H9 (cell line): ENCODE results near the gene KCNG2. TPM values are rescaled to one million over a fixed set of nuclear protein-coding genes. Genes with fewer than 3 reads are reported as not detected.
A peak's percentile ranks its signal among the peaks of the same experiment; 100 is the strongest.

Experiments
- DNase-seq: peaks from one replicate; pipeline ENCODE4 v3.0.0-alpha.2; 2017
- H2AFZ ChIP-seq: one replicate; pipeline ENCODE4 v1.6.1; 2013; ENCODE audit warnings: mild to moderate bottlenecking, low read length, control low read depth, moderate library complexity
- H2AK5ac ChIP-seq: 2 replicates; pipeline ENCODE4 v1.6.1; 2013; ENCODE audit warnings: low read length, control low read depth, mixed read lengths; ENCODE audit not compliant: insufficient read length
- H2BK120ac ChIP-seq: one replicate; pipeline ENCODE4 v1.6.1; 2013; ENCODE audit warnings: low read depth, mild to moderate bottlenecking, low read length, control low read depth, inconsistent platforms; ENCODE audit not compliant: poor library complexity, severe bottlenecking
- H2BK12ac ChIP-seq: 2 replicates; pipeline ENCODE4 v1.6.1; 2013; ENCODE audit warnings: low read length, control low read depth, mixed read lengths, low read depth; ENCODE audit not compliant: insufficient read length
- H2BK15ac ChIP-seq: 2 replicates; pipeline ENCODE4 v1.6.1; 2013; ENCODE audit warnings: low read depth, low read length, control low read depth
- H2BK20ac ChIP-seq: one replicate; pipeline ENCODE4 v1.6.1; 2013; ENCODE audit warnings: low read depth, mild to moderate bottlenecking, low read length, control low read depth, inconsistent platforms; ENCODE audit not compliant: poor library complexity, severe bottlenecking
- H2BK5ac ChIP-seq: 2 replicates; pipeline ENCODE4 v1.6.1; 2013; ENCODE audit warnings: low read length, control low read depth, mixed read lengths; ENCODE audit not compliant: insufficient read length
- H3K14ac ChIP-seq: 2 replicates; pipeline ENCODE4 v1.6.1; 2013; ENCODE audit warnings: low read length, control low read depth; ENCODE audit not compliant: insufficient read depth
- H3K18ac ChIP-seq: 2 replicates; pipeline ENCODE4 v1.6.1; 2013; ENCODE audit warnings: low read depth, mild to moderate bottlenecking, mixed read lengths, low read length, control low read depth; ENCODE audit not compliant: insufficient read length
- H3K23ac ChIP-seq: 2 replicates; pipeline ENCODE4 v1.6.1; 2013; ENCODE audit warnings: low read length, control low read depth, mixed read lengths, low read depth; ENCODE audit not compliant: insufficient read length
- H3K23me2 ChIP-seq: 2 replicates; pipeline ENCODE4 v1.6.1; 2013; ENCODE audit warnings: low read depth, mild to moderate bottlenecking, mixed read lengths, low read length, control low read depth; ENCODE audit not compliant: insufficient read length, poor library complexity, severe bottlenecking
- H3K27ac ChIP-seq: 2 replicates; pipeline ENCODE4 v1.5.1; 2013; ENCODE audit warnings: low read length, control low read depth, mixed read lengths, low read depth; ENCODE audit not compliant: insufficient read length
- H3K27me3 ChIP-seq: 2 replicates; pipeline ENCODE4 v1.6.1; 2013; ENCODE audit warnings: low read length, control low read depth, inconsistent platforms; ENCODE audit not compliant: insufficient read depth
- H3K4ac ChIP-seq: 2 replicates; pipeline ENCODE4 v1.6.1; 2013; ENCODE audit warnings: low read depth, mild to moderate bottlenecking, control low read depth, inconsistent platforms, low read length, moderate library complexity
- H3K4me1 ChIP-seq: 2 replicates; pipeline ENCODE4 v1.6.1; 2013; ENCODE audit warnings: low read length, control low read depth, inconsistent platforms; ENCODE audit not compliant: insufficient read depth
- H3K4me2 ChIP-seq: 2 replicates; pipeline ENCODE4 v1.6.1; 2013; ENCODE audit warnings: low read length, control low read depth, mixed read lengths; ENCODE audit not compliant: insufficient read length, insufficient read depth
- H3K56ac ChIP-seq: 2 replicates; pipeline ENCODE4 v1.6.1; 2013; ENCODE audit warnings: low read depth, mild to moderate bottlenecking, mixed read lengths, low read length, control low read depth; ENCODE audit not compliant: insufficient read length
- H3K79me1 ChIP-seq: 2 replicates; pipeline ENCODE4 v1.6.1; 2013; ENCODE audit warnings: low read depth, mild to moderate bottlenecking, moderate library complexity, low read length, control low read depth, inconsistent platforms; ENCODE audit not compliant: insufficient read depth, poor library complexity, severe bottlenecking
- H3K79me2 ChIP-seq: 2 replicates; pipeline ENCODE4 v1.6.1; 2013; ENCODE audit warnings: low read length, control low read depth, inconsistent platforms; ENCODE audit not compliant: insufficient read depth
- H3K9ac ChIP-seq: 2 replicates; pipeline ENCODE4 v1.6.1; 2013; ENCODE audit warnings: low read length, control low read depth, mixed read lengths; ENCODE audit not compliant: insufficient read length; ENCODE audit errors: extremely low read depth
- H3K9me3 ChIP-seq: one replicate; pipeline ENCODE4 v1.6.1; 2013; ENCODE audit warnings: low read depth, low read length, inconsistent platforms; ENCODE audit not compliant: control insufficient read depth
- H3T11ph ChIP-seq: one replicate; pipeline ENCODE4 v1.6.1; 2013; ENCODE audit warnings: mild to moderate bottlenecking, low read length, control low read depth, inconsistent platforms
- H4K20me1 ChIP-seq: one replicate; pipeline ENCODE4 v1.6.1; 2013; ENCODE audit not compliant: control insufficient read depth, insufficient read length, insufficient read depth
- H4K5ac ChIP-seq: 2 replicates; pipeline ENCODE4 v1.6.1; 2013; ENCODE audit warnings: low read depth, mild to moderate bottlenecking, mixed read lengths, low read length, control low read depth; ENCODE audit not compliant: insufficient read length
- H4K8ac ChIP-seq: replicated peaks from 2 replicates; pipeline ENCODE4 v1.6.1; 2013; ENCODE audit warnings: low read length, control low read depth, mixed read lengths, low read depth; ENCODE audit not compliant: insufficient read length
- H4K91ac ChIP-seq: 2 replicates; pipeline ENCODE4 v1.6.1; 2013; ENCODE audit warnings: low read depth, mild to moderate bottlenecking, moderate library complexity, mixed read lengths, low read length, control low read depth; ENCODE audit not compliant: insufficient read length
- H3K27ac Mint-ChIP-seq, 3 experiments: 2 replicates in 2 of 3; 3 replicates in 1 of 3; pipeline ENCODE4 v1.8.0; 2020 to 2021; ENCODE audit warnings: mixed read lengths in 3 of 3, mild to moderate bottlenecking in 1 of 3, moderate library complexity in 1 of 3
- H3K27me3 Mint-ChIP-seq: 2 replicates; pipeline ENCODE4 v1.8.0; 2021; ENCODE audit warnings: low read depth, mild to moderate bottlenecking, moderate library complexity, mixed read lengths
- H3K36me3 Mint-ChIP-seq, 3 experiments: 2 replicates in 2 of 3; 3 replicates in 1 of 3; pipeline ENCODE4 v1.8.0; 2020 to 2021; ENCODE audit warnings: low read depth in 3 of 3, mixed read lengths in 3 of 3; ENCODE audit not compliant: insufficient read depth in 1 of 3
- H3K4me1 Mint-ChIP-seq, 2 experiments: 2 replicates each; pipeline ENCODE4 v1.8.0; 2020; ENCODE audit warnings: mixed read lengths in 2 of 2
- H3K4me3 Mint-ChIP-seq, 2 experiments: 2 replicates in 1 of 2; 3 replicates in 1 of 2; pipeline ENCODE4 v1.8.0; 2020 to 2021; ENCODE audit warnings: mild to moderate bottlenecking in 2 of 2, mixed read lengths in 2 of 2, moderate library complexity in 1 of 2
- H3K9me3 Mint-ChIP-seq, 2 experiments: 2 replicates in 1 of 2; 3 replicates in 1 of 2; pipeline ENCODE4 v1.8.0; 2020; ENCODE audit warnings: mild to moderate bottlenecking in 2 of 2, mixed read lengths in 2 of 2, moderate library complexity in 1 of 2
- CTCF ChIP-seq: fragments of 200-600 bp; sonication (generic); conservative IDR thresholded peaks from 3 replicates; pipeline ENCODE4 v1.8.0; 2021; ENCODE audit warnings: antibody characterized with exemption, mild to moderate bottlenecking
- WGBS: extraction: QIAGEN DNeasy Blood & Tissue Kit; methylation state at CpG from one replicate; pipeline ENCODE4 v1.1.7; 2013; ENCODE audit warnings: missing lambda C conversion rate, low lambda C conversion rate, mixed read lengths; ENCODE audit not compliant: insufficient read length; ENCODE audit errors: extremely low coverage; 5-methylcytosine and 5-hydroxymethylcytosine counted together
- total RNA-seq: library from RNA; stranded (reverse); gene quantifications from 2 replicates; pipeline ENCODE4 v1.2.1, GENCODE V29; 2021

KCNG2 gene
- total RNA-seq, 1 experiment from 2014 or later = 0.15 TPM

- H3K9me3 Mint-ChIP-seq = no peaks in the 10 kb centered on the region
- no peak overlapping the region for H3K27ac Mint-ChIP-seq
Measured at GRCh38 chr18:79876497-79876896, 78.8 kb downstream of the KCNG2 start.

More at GRCh38 chr18:79876497-79876896, 78.8 kb downstream of the KCNG2 start:
- Histone ChIP-seq H4K5ac (no peak overlapping the region), H3K56ac (no peak overlapping the region), H3K23me2 (no peaks in the 10 kb centered on the region), H3K9ac (no peak overlapping the region), H4K8ac (no peak overlapping the region), H4K91ac (no peak overlapping the region), H3K79me2 (no peaks in the 10 kb centered on the region), H2BK120ac (no peak overlapping the region), H3K18ac (no peak overlapping the region), H2BK5ac (no peak overlapping the region), H3K27me3 (no peaks in the 10 kb centered on the region), H3K14ac (no peak overlapping the region; the same call in 1 of the 2 replicates), H3T11ph (no peak overlapping the region), H3K27ac (no peak overlapping the region), H3K4ac (no peak overlapping the region), H2BK15ac (no peak overlapping the region), H3K4me1 (no peaks in the 10 kb centered on the region), H3K9me3 (no peaks in the 10 kb centered on the region), H2BK12ac (no peak overlapping the region), H3K79me1 (no peaks in the 10 kb centered on the region), H2AFZ (no peak overlapping the region), H2BK20ac (no peak overlapping the region), H3K23ac (no peak overlapping the region), H2AK5ac (no peak overlapping the region), H4K20me1 (no peaks in the 10 kb centered on the region), H3K4me2 (no peak overlapping the region)
- H3K36me3 Mint-ChIP-seq = no peaks in the 10 kb centered on the region
- no peak for TF ChIP-seq CTCF
- H3K4me3 Mint-ChIP-seq = no peak overlapping the region
- H3K4me1 Mint-ChIP-seq = peaks cover 0 to 16% of the 10 kb centered on the region in 2 experiments; a peak in 2 of 4 replicates
- no peaks in the 10 kb centered on the region; the same call in 1 of the 2 replicates for H3K27me3 Mint-ChIP-seq
- no CpG with 5 or more reads among the region's 16 CpGs for WGBS
- DNase-seq = peak; percentile 22
